ENCODE measurements around the gene HM13. TPM values are rescaled to one million over a fixed set of nuclear protein-coding genes. Genes with fewer than 3 reads are reported as not detected.

The HM13 gene
- total and polyA plus RNA-seq, 9 of the 15 experiments (the other 6 are each of a cell fraction or from before 2014, with no cell fraction given) = 7.7 to 136 (median 74.5) TPM

DNA sequence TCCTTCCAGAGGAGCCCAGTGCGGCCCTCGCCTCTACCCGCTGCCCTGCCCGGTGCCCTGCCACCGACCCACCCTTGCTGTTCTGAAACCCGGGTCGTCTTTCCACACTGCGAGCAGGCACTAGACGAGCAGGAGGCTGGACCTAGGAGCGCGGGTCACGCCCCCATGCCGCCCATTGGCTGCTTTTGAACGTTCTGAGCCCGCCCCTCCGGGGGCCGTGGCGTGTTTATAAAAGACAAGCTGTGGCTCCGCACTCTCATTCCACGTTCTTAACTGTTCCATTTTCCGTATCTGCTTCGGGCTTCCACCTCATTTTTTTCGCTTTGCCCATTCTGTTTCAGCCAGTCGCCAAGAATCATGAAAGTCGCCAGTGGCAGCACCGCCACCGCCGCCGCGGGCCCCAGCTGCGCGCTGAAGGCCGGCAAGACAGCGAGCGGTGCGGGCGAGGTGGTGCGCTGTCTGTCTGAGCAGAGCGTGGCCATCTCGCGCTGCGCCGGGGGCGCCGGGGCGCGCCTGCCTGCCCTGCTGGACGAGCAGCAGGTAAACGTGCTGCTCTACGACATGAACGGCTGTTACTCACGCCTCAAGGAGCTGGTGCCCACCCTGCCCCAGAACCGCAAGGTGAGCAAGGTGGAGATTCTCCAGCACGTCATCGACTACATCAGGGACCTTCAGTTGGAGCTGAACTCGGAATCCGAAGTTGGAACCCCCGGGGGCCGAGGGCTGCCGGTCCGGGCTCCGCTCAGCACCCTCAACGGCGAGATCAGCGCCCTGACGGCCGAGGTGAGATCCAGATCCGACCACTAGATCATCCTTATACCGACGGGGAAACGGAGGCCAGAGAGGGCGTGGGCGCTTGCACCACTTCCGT is 91.0 kb downstream of the HM13 start, which contains the start of gene ID1 (continued):
- TF ChIP-seq, protein P1, sequence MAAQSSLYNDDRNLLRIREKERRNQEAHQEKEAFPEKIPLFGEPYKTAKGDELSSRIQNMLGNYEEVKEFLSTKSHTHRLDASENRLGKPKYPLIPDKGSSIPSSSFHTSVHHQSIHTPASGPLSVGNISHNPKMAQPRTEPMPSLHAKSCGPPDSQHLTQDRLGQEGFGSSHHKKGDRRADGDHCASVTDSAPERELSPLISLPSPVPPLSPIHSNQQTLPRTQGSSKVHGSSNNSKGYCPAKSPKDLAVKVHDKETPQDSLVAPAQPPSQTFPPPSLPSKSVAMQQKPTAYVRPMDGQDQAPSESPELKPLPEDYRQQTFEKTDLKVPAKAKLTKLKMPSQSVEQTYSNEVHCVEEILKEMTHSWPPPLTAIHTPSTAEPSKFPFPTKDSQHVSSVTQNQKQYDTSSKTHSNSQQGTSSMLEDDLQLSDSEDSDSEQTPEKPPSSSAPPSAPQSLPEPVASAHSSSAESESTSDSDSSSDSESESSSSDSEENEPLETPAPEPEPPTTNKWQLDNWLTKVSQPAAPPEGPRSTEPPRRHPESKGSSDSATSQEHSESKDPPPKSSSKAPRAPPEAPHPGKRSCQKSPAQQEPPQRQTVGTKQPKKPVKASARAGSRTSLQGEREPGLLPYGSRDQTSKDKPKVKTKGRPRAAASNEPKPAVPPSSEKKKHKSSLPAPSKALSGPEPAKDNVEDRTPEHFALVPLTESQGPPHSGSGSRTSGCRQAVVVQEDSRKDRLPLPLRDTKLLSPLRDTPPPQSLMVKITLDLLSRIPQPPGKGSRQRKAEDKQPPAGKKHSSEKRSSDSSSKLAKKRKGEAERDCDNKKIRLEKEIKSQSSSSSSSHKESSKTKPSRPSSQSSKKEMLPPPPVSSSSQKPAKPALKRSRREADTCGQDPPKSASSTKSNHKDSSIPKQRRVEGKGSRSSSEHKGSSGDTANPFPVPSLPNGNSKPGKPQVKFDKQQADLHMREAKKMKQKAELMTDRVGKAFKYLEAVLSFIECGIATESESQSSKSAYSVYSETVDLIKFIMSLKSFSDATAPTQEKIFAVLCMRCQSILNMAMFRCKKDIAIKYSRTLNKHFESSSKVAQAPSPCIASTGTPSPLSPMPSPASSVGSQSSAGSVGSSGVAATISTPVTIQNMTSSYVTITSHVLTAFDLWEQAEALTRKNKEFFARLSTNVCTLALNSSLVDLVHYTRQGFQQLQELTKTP (IDR thresholded peaks at IDR 0.05; ENCODE audit: low read depth in 1 of 2, partially characterized antibody in 2 of 2) = peak in 1 of 2 experiments; percentile 81
- peak; percentile 78 for TF ChIP-seq HMGN3 (IDR thresholded peaks at IDR 0.05; ENCODE audit: borderline replicate concordance, extremely low read depth, insufficient read length, low read depth, low read length)
- TF ChIP-seq, protein P2, sequence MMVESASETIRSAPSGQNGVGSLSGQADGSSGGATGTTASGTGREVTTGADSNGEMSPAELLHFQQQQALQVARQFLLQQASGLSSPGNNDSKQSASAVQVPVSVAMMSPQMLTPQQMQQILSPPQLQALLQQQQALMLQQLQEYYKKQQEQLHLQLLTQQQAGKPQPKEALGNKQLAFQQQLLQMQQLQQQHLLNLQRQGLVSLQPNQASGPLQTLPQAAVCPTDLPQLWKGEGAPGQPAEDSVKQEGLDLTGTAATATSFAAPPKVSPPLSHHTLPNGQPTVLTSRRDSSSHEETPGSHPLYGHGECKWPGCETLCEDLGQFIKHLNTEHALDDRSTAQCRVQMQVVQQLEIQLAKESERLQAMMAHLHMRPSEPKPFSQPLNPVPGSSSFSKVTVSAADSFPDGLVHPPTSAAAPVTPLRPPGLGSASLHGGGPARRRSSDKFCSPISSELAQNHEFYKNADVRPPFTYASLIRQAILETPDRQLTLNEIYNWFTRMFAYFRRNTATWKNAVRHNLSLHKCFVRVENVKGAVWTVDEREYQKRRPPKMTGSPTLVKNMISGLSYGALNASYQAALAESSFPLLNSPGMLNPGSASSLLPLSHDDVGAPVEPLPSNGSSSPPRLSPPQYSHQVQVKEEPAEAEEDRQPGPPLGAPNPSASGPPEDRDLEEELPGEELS (CRISPR knock-in tag; IDR thresholded peaks at IDR 0.05; ENCODE audit: borderline replicate concordance) = 0 out of 2 replicates have a peak, but pooled peaks have one; percentile 75
- TF ChIP-seq CXXC5 (CRISPR knock-in tag; IDR thresholded peaks at IDR 0.05) = peak; percentile 79
- TF ChIP-seq ZNF507 (tag; conservative IDR thresholded peaks at IDR 0.05) = no peak
- TF ChIP-seq PRMT5 (CRISPR knock-in tag; IDR thresholded peaks at IDR 0.05) = no peak
- TF ChIP-seq MEIS2 (IDR thresholded peaks at IDR 0.05; ENCODE audit: partially characterized antibody) = peak; percentile 71
- TF ChIP-seq ZNF830 (CRISPR knock-in tag; IDR thresholded peaks at IDR 0.05) = peak; percentile 72; the same call in 1 of the 2 replicates
- no peak for TF ChIP-seq KDM4B (IDR thresholded peaks at IDR 0.05; ENCODE audit: borderline replicate concordance in 2 of 2, low read depth in 1 of 2)
- peak; percentile 40 for TF ChIP-seq FOS (IDR thresholded peaks at IDR 0.05; ENCODE audit: extremely low read depth, insufficient read length)
- TF ChIP-seq, protein P3, sequence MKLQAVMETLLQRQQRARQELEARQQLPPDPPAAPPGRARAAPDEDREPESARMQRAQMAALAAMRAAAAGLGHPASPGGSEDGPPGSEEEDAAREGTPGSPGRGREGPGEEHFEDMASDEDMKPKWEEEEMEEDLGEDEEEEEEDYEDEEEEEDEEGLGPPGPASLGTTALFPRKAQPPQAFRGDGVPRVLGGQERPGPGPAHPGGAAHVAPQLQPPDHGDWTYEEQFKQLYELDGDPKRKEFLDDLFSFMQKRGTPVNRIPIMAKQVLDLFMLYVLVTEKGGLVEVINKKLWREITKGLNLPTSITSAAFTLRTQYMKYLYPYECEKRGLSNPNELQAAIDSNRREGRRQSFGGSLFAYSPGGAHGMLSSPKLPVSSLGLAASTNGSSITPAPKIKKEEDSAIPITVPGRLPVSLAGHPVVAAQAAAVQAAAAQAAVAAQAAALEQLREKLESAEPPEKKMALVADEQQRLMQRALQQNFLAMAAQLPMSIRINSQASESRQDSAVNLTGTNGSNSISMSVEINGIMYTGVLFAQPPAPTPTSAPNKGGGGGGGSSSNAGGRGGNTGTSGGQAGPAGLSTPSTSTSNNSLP (IDR thresholded peaks at IDR 0.05; ENCODE audit: borderline replicate concordance, low read depth, low read length) = 0 out of 2 replicates have a peak, but pooled peaks have one; percentile 38
- TF ChIP-seq, protein P4, sequence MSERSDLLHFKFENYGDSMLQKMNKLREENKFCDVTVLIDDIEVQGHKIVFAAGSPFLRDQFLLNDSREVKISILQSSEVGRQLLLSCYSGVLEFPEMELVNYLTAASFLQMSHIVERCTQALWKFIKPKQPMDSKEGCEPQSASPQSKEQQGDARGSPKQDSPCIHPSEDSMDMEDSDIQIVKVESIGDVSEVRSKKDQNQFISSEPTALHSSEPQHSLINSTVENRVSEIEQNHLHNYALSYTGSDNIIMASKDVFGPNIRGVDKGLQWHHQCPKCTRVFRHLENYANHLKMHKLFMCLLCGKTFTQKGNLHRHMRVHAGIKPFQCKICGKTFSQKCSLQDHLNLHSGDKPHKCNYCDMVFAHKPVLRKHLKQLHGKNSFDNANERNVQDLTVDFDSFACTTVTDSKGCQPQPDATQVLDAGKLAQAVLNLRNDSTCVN (CRISPR knock-in tag; IDR thresholded peaks at IDR 0.05) = no peak
- 0 out of 2 replicates have a peak, but pooled peaks have one; percentile 43 for TF ChIP-seq TEAD4 (IDR thresholded peaks at IDR 0.05; ENCODE audit: low read length)
- no peak for TF ChIP-seq TEAD4 (CRISPR knock-in tag; IDR thresholded peaks at IDR 0.05; ENCODE audit: borderline replicate concordance)
- TF ChIP-seq ELF4 (CRISPR knock-in tag; IDR thresholded peaks at IDR 0.05) = no peak
- TF ChIP-seq MYC (IDR thresholded peaks at IDR 0.05; ENCODE audit: low read depth, low read length) = peak; percentile 91
- no peak for TF ChIP-seq MYC (CRISPR knock-in tag; IDR thresholded peaks at IDR 0.05; ENCODE audit: borderline replicate concordance, low read depth)
